ENCODE data around the gene TMEM187. TPM values are rescaled to one million over a fixed set of nuclear protein-coding genes. Genes with fewer than 3 reads are reported as not detected.

TMEM187 gene
- total RNA-seq, 1 experiment from 2014 or later = 2.8 TPM

DNA sequence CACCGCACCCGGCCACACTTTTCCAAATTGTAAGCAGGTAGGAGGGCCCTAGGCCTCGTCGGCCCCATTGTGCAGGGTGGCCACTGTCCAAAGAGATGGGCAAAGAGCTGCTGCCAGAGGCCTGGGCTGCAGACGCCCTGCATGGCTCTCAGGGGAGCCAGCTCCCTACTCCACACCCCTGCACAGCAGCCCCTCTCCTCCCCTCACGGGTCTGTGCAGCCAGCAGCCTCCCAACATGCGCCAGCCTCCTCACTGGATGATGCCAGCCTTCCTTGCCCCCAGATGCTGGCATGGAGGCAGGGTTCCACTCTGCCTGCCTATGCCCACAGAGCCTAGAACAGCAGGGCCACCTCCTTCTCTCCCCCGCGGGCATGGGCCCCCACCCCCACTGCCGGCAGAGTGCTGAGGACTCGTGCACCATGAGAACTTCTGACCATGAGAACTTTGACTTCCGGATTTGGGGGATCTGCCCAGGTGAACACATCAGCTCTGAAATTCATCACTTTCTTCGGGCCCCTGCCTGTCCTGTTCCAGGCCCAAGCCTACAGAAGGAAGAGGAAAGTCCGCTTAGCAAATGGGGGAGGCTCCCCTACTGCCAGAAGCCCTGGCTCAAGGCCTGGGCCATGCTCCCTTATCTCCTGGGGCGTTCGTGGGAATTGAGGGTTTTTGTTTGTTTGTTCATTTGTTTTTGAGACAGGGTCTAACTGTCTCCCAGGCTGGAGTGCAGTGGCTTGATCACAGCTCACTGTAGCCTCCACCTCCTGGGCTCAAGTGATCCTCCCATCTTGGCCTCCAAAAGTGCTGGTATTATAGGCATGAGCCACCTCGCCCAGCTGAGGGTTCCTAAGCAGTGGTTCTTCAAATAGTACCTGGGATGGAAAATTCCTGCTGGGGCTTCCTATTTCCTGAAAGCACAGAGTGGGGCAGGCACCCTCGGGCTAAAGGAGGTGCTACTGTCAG lies 39.1 kb downstream of the TMEM187 start:
- H3K27ac ChIP-seq (ENCODE audit: low read depth, low read length, poor library complexity, severe bottlenecking) = no peak overlapping the region
- no peaks in the 10 kb centered on the region for H3K27me3 ChIP-seq (replicated peaks; ENCODE audit: insufficient read depth, low read depth, low read length, poor library complexity)
- DNase-seq (ENCODE audit: low spot score) = no peak
- peaks cover 16% of the 10 kb centered on the region for H3K36me3 ChIP-seq (ENCODE audit: insufficient read depth, low read length, poor library complexity, severe bottlenecking)
- BruUV-seq (replicated peaks) = no TSS peak
- no peaks in the 10 kb centered on the region for H3K4me1 ChIP-seq (ENCODE audit: insufficient read depth, low read length, poor library complexity, severe bottlenecking)
- H3K4me3 ChIP-seq (ENCODE audit: low read depth, low read length, poor library complexity, severe bottlenecking) = no peak overlapping the region
- H3K9me3 ChIP-seq (ENCODE audit: low read depth, low read length, poor library complexity, severe bottlenecking) = no peaks in the 10 kb centered on the region
- intact Hi-C loops (cut with micrococcal nuclease; ENCODE audit: unreplicated experiment) = loop anchor here (2.0 kb wide), 2 partner anchors 39 to 523 kb away; no protein-coding TSS in a partner anchor
- no peak for TF ChIP-seq EZH2 (IDR thresholded peaks at IDR 0.05; ENCODE audit: borderline replicate concordance, low read depth, low read length, poor library complexity, severe bottlenecking)
- TF ChIP-seq, protein P1, sequence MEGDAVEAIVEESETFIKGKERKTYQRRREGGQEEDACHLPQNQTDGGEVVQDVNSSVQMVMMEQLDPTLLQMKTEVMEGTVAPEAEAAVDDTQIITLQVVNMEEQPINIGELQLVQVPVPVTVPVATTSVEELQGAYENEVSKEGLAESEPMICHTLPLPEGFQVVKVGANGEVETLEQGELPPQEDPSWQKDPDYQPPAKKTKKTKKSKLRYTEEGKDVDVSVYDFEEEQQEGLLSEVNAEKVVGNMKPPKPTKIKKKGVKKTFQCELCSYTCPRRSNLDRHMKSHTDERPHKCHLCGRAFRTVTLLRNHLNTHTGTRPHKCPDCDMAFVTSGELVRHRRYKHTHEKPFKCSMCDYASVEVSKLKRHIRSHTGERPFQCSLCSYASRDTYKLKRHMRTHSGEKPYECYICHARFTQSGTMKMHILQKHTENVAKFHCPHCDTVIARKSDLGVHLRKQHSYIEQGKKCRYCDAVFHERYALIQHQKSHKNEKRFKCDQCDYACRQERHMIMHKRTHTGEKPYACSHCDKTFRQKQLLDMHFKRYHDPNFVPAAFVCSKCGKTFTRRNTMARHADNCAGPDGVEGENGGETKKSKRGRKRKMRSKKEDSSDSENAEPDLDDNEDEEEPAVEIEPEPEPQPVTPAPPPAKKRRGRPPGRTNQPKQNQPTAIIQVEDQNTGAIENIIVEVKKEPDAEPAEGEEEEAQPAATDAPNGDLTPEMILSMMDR (conservative IDR thresholded peaks at IDR 0.05; ENCODE audit: low read depth, low read length) = no peak
- CTCF ChIA-PET = no interaction called here
- POLR2A ChIA-PET (ENCODE audit: low non-redundant PET) = no interaction called here

DNA sequence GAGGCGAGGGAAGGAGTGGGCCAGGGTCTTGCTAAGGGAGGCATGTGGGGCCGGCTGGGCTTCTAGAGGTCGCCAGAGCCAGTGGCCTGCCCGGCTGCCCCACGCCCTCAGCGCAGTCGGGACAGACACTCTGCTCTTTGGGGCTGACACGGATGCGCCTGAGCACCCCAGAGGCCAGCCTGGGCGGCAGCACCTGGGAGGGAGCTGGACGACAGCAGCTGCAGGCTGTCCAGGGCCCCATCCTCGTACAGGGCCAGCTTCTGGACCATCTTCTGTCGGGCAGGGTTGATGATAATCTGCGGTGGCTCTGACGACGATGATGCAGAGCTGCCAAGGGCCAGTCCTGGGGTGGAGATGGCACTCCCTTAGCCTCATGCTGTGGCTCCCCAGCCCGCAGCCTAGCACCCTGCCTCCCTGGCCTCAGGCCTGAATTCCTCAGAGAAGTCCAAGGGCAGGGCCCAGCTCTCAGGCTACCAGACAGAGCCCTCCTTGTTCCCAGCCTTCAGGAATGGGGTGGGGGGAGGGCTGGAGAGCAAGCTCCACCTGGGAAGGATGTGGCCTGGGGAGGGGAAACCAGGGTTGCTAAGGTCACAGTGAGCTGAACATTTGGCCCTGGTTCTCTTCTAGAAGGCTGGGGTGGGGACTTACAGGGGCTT lies 39.9 kb downstream of the TMEM187 start:
- Histone ChIP-seq H3K36me3 (ENCODE audit: insufficient read depth, low read length, poor library complexity, severe bottlenecking) (peaks cover 24% of the 10 kb centered on the region), H3K27me3 (replicated peaks; ENCODE audit: insufficient read depth, low read depth, low read length, poor library complexity) (no peaks in the 10 kb centered on the region), H3K4me3 (ENCODE audit: low read depth, low read length, poor library complexity, severe bottlenecking) (no peak overlapping the region), H3K4me1 (ENCODE audit: insufficient read depth, low read length, poor library complexity, severe bottlenecking) (no peaks in the 10 kb centered on the region), H3K9me3 (ENCODE audit: low read depth, low read length, poor library complexity, severe bottlenecking) (no peaks in the 10 kb centered on the region), H3K27ac (ENCODE audit: low read depth, low read length, poor library complexity, severe bottlenecking) (no peak overlapping the region)
- ChIA-PET POLR2A (ENCODE audit: low non-redundant PET) (no interaction called here), CTCF (interaction anchor here (0.6 kb wide), 1 partner anchor 535 kb away, joined by 4 read pairs; no protein-coding TSS in a partner anchor)
- no TSS peak for BruUV-seq (replicated peaks)
- DNase-seq (ENCODE audit: low spot score) = no peak
- intact Hi-C loops (cut with micrococcal nuclease; ENCODE audit: unreplicated experiment) = loop anchor here (2.0 kb wide), 2 partner anchors 38 to 522 kb away; no protein-coding TSS in a partner anchor
- no peak for TF ChIP-seq EZH2 (IDR thresholded peaks at IDR 0.05; ENCODE audit: borderline replicate concordance, low read depth, low read length, poor library complexity, severe bottlenecking)
- TF ChIP-seq, protein P1 (conservative IDR thresholded peaks at IDR 0.05; ENCODE audit: low read depth, low read length) = no peak

DNA sequence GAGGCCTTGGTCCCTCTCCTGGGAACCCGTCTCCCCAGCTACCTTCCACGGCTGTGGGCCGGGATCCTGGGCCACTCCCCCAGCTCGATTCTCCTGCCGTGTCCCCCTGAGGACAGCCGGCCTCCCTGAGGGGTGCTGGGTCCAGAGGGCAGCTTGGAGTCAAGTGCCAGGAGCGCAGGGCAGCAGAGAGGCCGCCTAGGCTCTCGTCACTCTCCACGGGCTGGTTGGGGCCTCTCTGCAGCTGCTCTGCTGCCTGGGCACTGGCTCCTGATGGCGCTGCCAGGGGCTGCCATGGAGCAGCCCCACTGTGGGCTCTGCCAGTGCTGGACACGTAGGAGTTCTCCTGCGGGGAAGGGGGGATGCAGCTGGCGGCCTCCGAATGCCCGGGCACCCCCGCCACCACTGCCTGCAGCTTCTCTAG lies 40.5 kb downstream of the TMEM187 start:
- intact Hi-C loops (cut with micrococcal nuclease; ENCODE audit: unreplicated experiment) = loop anchor here (2.0 kb wide), 2 partner anchors 38 to 522 kb away; no protein-coding TSS in a partner anchor
- H3K4me3 ChIP-seq (ENCODE audit: low read depth, low read length, poor library complexity, severe bottlenecking) = no peak overlapping the region
- BruUV-seq (replicated peaks) = no TSS peak
- no peak overlapping the region for H3K27ac ChIP-seq (ENCODE audit: low read depth, low read length, poor library complexity, severe bottlenecking)
- H3K27me3 ChIP-seq (replicated peaks; ENCODE audit: insufficient read depth, low read depth, low read length, poor library complexity) = no peaks in the 10 kb centered on the region
- no peak for TF ChIP-seq EZH2 (IDR thresholded peaks at IDR 0.05; ENCODE audit: borderline replicate concordance, low read depth, low read length, poor library complexity, severe bottlenecking)
- TF ChIP-seq, protein P1 (conservative IDR thresholded peaks at IDR 0.05; ENCODE audit: low read depth, low read length) = no peak
- DNase-seq (ENCODE audit: low spot score) = no peak
- peaks cover 29% of the 10 kb centered on the region for H3K36me3 ChIP-seq (ENCODE audit: insufficient read depth, low read length, poor library complexity, severe bottlenecking)
- H3K4me1 ChIP-seq (ENCODE audit: insufficient read depth, low read length, poor library complexity, severe bottlenecking) = no peaks in the 10 kb centered on the region
- ChIA-PET CTCF (interaction anchor here (0.6 to 1.0 kb wide), 2 partner anchors 27 to 534 kb away, joined by 3 to 4 read pairs; no protein-coding TSS in a partner anchor), POLR2A (ENCODE audit: low non-redundant PET) (no interaction called here)
- no peaks in the 10 kb centered on the region for H3K9me3 ChIP-seq (ENCODE audit: low read depth, low read length, poor library complexity, severe bottlenecking)
